ENCODE results near the gene NIBAN1.
"Not testable (repeated sequence)": the region's sequence is repeated elsewhere in the genome, so short reads cannot be mapped to it uniquely, and the experiment has no call there.

Gene NIBAN1

GRCh38 chr1:185010361-185010760 is 36.1 kb upstream of the NIBAN1 start:
- no peak for TF ChIP-seq CTCF (IDR thresholded peaks at IDR 0.05; ENCODE audit: borderline replicate concordance, control extremely low read depth, extremely low read depth, insufficient read depth, missing control alignments)
- in situ Hi-C loops (cut with MboI; ENCODE audit: low sequenced_read_pairs, unreplicated experiment), result no loop called here
- DNase-seq (ENCODE audit: low spot score), result no peak

GRCh38 chr1:185008838-185009237 is 34.5 kb upstream of the NIBAN1 start:
- DNase-seq (ENCODE audit: low spot score), result no peak
- TF ChIP-seq CTCF (IDR thresholded peaks at IDR 0.05; ENCODE audit: borderline replicate concordance, control extremely low read depth, extremely low read depth, insufficient read depth, missing control alignments), result no peak
- in situ Hi-C loops (cut with MboI; ENCODE audit: low sequenced_read_pairs, unreplicated experiment), result no loop called here

GRCh38 chr1:185001312-185001880 is 27.1 kb upstream of the NIBAN1 start:
- DNase-seq (ENCODE audit: low spot score); in situ Hi-C loops (cut with MboI; ENCODE audit: low sequenced_read_pairs, unreplicated experiment): not testable (repeated sequence)

GRCh38 chr1:184999974-185000373 is 25.7 kb upstream of the NIBAN1 start:
- in situ Hi-C loops (cut with MboI; ENCODE audit: low sequenced_read_pairs, unreplicated experiment), result loop anchor here (25.0 kb wide), 1 partner anchor 162 kb away; the partner anchor contains the start of genes SWT1 and TRMT1L
- not testable (repeated sequence) for DNase-seq (ENCODE audit: low spot score)

- no peak for TF ChIP-seq CTCF (IDR thresholded peaks at IDR 0.05; ENCODE audit: borderline replicate concordance, control extremely low read depth, extremely low read depth, insufficient read depth, missing control alignments)
- in situ Hi-C loops (cut with MboI; ENCODE audit: low sequenced_read_pairs, unreplicated experiment), result loop anchor here (25.0 kb wide), 1 partner anchor 168 kb away; the partner anchor contains the start of genes SWT1 and TRMT1L
- DNase-seq (ENCODE audit: low spot score), result no peak
Observed at GRCh38 chr1:184994301-184994700, 20.0 kb upstream of the NIBAN1 start.

- in situ Hi-C loops (cut with MboI; ENCODE audit: low sequenced_read_pairs, unreplicated experiment), result loop anchor here (25.0 kb wide), 1 partner anchor 170 kb away; the partner anchor contains the start of genes SWT1 and TRMT1L
- no peak for TF ChIP-seq CTCF (IDR thresholded peaks at IDR 0.05; ENCODE audit: borderline replicate concordance, control extremely low read depth, extremely low read depth, insufficient read depth, missing control alignments)
- DNase-seq (ENCODE audit: low spot score), result no peak
Observed at GRCh38 chr1:184992271-184992670, 18.0 kb upstream of the NIBAN1 start.

GRCh38 chr1:184990204-184990603 is 15.9 kb upstream of the NIBAN1 start:
- no peak for TF ChIP-seq CTCF (IDR thresholded peaks at IDR 0.05; ENCODE audit: borderline replicate concordance, control extremely low read depth, extremely low read depth, insufficient read depth, missing control alignments)
- no peak for DNase-seq (ENCODE audit: low spot score)
- in situ Hi-C loops (cut with MboI; ENCODE audit: low sequenced_read_pairs, unreplicated experiment), result loop anchor here (25.0 kb wide), 1 partner anchor 172 kb away; the partner anchor contains the start of genes SWT1 and TRMT1L

- no peak for DNase-seq (ENCODE audit: low spot score)
- TF ChIP-seq CTCF (IDR thresholded peaks at IDR 0.05; ENCODE audit: borderline replicate concordance, control extremely low read depth, extremely low read depth, insufficient read depth, missing control alignments), result no peak
- in situ Hi-C loops (cut with MboI; ENCODE audit: low sequenced_read_pairs, unreplicated experiment), result loop anchor here (25.0 kb wide), 1 partner anchor 174 kb away; the partner anchor contains the start of genes SWT1 and TRMT1L
Observed at GRCh38 chr1:184988506-184988905, 14.2 kb upstream of the NIBAN1 start.
